Activated CD4-positive, alpha-beta T cell treated with anti-CD3 and anti-CD28 coated beads, Interleukin-2, amount 50 U/mL, for 24 hours (primary cell): ENCODE data around the gene MINDY4.

Experiments used
- DNase-seq, 2 donors: peaks; one replicate each; pipeline ENCODE4 v3.0.0-alpha.2; 2020; ENCODE audit warnings: low read depth in 1 of 2, low spot score in 1 of 2

MINDY4 gene

GRCh38 chr7:30851651-30852307 lies 80.6 kb downstream of the MINDY4 start:
- DNase-seq: no peak

GRCh38 chr7:30852308-30852684 lies 81.1 kb downstream of the MINDY4 start:
- DNase-seq: no peak

DNA sequence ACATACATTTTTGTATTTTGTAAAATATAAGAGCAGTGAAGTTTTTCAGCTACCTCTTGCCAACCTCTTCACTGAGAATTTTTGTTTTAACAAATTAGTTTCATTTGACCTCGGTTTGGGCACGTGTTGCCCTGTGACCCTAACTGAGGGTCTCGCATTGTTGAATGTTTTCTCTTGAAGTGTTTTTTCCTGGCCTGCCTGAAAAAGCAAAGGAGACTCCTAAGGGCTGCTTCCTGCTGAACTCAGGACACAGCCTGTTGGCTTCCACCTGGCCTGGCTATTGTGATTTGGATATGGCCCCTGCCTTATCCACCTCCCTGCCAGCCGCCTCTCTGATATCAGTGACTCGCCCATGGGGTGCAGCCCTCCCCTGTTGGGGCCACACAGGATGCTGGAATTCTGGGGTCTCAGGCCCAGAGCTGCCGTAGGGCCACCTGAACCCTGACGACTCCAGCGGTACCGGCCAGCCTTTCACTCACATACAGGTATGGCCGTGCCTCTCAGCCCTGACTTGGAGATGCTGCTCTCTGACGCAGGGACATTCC lies 81.6 kb downstream of the MINDY4 start:
- DNase-seq: no peak

- DNase-seq: no peak
Observed at GRCh38 chr7:30853576-30853975, 82.4 kb downstream of the MINDY4 start.

DNA sequence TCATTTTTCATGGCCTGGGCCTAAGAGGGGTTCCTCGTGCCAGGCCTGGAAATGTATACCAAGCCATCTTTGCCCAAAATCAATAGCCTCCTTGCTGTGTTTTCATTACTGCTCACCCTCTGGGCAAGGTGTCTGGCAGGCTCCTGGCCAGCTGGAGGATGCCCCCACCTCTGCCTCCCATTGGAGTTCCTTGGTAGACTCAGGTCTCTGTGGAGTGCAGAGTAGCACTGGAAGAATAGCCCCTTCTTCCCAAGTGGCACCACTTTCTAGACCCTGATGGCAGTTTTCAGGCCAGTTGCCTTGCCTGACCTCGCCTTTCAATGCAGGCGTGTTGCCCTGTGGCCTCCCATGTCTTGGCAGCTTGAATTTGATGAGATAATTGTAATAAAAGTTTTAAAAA lies 84.7 kb downstream of the MINDY4 start:
- no peak for DNase-seq

DNA sequence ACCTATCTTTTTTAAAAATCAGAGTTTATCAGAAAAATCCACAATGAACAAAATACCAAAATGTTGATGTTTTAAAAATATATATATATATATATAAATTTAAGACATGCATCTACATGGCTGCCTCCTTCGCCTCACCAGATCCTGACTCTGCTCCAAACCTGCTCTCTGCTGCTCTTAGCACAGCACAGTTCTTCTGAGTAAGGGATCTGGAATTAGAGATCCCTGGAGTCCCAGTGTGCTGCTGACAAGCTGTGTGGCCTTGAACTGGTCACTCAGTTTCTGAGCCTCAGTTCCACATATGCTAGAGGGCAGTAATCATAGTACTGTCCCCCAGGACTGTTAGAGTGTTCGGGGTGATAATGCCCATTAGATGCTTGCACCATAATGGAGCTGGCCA lies 87.4 kb downstream of the MINDY4 start:
- DNase-seq: no peak

DNA sequence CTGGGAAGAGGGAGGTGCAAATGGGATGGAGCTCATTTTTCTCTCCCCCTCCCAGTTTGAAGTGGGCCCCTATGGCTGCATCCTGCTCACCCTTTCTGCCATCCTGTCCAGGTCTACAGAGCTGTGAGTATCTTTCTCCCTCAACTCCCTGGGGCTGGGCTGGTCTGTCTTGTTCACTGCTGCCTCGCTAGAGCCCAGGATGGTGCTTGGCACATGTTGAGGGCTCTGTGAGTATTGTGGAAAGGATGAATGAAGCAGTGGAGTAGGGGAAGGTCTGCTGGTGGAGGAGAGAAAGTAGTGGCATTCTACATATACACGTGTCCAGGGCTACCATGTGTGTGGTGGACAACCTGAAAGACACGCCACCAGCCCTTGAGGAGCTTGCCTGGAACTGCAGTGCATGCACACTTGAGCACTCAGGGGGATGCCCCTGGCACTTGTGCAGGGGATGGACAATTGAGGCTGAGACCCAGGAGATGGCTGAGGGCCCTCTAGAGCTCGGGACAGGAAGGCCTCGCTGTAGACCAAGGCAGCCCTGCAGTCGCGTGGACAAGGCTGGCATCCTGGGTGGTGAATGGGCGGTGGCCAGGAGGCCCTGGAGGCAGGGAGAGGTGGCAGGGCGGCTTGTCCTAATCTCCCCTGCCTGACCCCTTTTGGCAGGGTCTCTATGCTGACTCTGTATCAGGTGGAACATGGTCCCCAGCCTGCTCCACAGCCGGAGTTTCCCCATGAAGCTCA lies 88.2 kb downstream of the MINDY4 start:
- no peak for DNase-seq

DNA sequence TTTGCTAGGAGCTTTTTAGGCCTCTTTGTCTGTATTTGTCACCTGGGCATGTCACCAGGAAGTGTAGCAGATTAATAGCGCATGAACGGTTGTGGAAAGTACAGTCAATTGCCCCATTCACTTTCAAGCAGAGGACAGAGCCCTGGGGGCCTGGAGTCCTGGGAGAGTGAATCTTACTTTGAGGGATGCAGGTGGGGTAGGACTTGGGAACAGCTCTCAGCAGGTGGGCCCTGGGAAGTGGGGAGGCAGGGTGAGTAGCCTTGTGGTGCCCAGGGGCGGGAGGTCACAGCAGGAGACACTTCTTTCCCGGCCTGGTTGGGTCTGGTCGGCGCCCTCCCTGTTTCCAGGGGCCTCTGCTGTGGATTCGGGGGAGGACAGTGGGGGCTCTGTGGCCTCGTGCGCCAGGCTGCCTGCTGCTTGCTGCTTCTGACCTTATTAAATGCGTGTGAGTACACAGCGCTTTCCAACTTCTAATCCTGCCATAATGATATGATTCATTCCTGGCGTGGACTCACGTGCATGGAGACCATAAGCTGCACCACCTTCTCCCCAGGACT lies 88.8 kb downstream of the MINDY4 start:
- no peak for DNase-seq

- DNase-seq: no peak
Observed at GRCh38 chr7:30861612-30862011, 90.4 kb downstream of the MINDY4 start.

GRCh38 chr7:30862995-30863705 lies 91.9 kb downstream of the MINDY4 start:
- DNase-seq: no peak

DNA sequence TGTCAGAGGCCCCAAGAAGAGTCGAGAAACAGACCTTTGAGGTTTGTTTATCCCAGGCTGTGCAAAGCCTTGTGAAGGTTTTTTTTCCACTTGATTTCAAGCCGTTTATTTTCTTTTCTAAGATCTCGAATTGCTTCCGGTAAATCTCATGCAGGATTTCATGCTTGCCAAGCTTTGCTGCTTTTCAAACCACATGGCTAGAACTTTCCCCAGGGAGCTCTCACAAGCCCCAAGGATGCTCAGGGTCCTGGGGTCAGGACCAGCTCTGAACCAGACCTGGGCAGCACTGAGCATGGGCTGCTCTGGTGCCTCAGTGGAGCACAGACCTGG lies 92.5 kb downstream of the MINDY4 start:
- no peak for DNase-seq

GRCh38 chr7:30864101-30864500 lies 92.9 kb downstream of the MINDY4 start:
- no peak for DNase-seq

GRCh38 chr7:30865076-30865475 lies 93.9 kb downstream of the MINDY4 start:
- DNase-seq: no peak

- no peak for DNase-seq
Observed at GRCh38 chr7:30865821-30866220, 94.6 kb downstream of the MINDY4 start.

DNA sequence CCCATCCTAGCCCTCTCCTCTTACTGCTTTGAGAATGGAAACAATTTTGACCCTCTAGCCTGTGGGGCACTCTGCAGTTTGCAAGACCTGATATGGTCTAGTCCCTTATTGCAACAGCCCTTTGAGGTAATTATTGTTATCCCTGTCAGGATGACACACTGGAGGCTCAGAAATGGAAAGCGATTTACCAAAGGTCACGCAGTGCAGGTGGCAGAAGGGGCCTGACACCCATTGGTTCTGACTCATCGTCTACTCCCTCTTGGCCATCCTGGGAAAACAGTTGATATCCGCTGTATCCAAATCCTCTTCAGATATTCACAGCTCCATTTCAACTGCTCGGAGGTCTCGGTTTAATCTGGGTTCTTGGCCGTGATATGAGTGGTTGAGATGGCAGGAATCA lies 95.7 kb downstream of the MINDY4 start:
- DNase-seq: no peak

- DNase-seq: no peak
Observed at GRCh38 chr7:30867483-30867882, 96.3 kb downstream of the MINDY4 start.

- DNase-seq: no peak
Observed at GRCh38 chr7:30869794-30870611, 98.8 kb downstream of the MINDY4 start.

- DNase-seq: no peak
Observed at GRCh38 chr7:30870821-30871518, 99.8 kb downstream of the MINDY4 start.

DNA sequence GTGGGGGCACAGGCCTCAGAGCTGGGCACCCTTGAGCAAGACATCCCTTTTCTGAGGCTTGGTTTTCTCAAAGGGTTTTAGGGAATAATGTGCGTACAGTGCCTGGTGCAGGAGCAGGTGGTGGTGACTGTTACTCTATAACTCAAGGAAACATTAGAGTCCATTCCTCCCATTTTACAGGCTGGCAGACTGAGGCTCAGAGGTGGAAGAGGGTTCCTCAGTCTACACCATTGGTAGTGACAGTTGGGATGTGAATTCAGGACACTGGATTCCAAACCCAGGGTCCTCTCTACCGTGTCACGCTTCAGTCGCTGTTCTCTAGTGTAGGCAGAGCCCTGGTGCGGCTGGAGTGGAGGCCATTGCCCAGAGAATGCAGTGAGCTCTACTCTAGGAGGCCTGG lies 100.4 kb downstream of the MINDY4 start:
- no peak for DNase-seq

DNA sequence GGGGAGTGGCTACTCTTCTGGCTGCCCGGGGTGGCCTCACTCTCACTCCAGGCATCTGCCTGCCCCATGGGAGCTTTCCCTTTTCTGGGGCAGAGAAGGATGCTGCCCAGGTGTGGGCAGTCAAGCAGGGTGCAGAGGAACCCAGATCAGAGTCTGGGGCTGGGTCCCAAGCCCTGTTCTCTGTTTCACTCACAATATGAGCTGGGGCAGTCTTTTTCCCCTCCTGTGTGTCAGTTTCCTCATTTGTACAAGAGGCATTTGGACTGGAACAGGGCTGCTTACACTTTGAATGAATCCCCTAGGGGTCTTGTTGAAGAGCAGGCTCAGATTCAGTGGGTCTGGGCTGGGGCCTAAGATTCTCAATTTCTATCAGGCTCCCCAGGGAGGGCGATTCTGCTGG lies 102.0 kb downstream of the MINDY4 start:
- no peak for DNase-seq
